SK-N-MC (cell line): ENCODE data around the gene CPNE5.

ENCODE experiments used
- EZH2 ChIP-seq: fragments of 200-600 bp; sonication (generic); IDR thresholded peaks from one replicate; pipeline ENCODE4 v1.6.1; 2017; ENCODE audit warnings: antibody characterized with exemption
- FOXP2 ChIP-seq: optimal IDR thresholded peaks from 2 replicates; pipeline ENCODE3; 2011; ENCODE audit warnings: mild to moderate bottlenecking, moderate library complexity; ENCODE audit not compliant: insufficient read depth; ENCODE audit errors: extremely low read length, control extremely low read depth
- POLR2AphosphoS5 ChIP-seq: IDR thresholded peaks from 2 replicates; pipeline ENCODE4 v1.6.1; 2012; ENCODE audit warnings: mild to moderate bottlenecking, low read depth, low read length, borderline replicate concordance

- no peak for TF ChIP-seq POLR2AphosphoS5
- TF ChIP-seq EZH2: no peak
- no peak for TF ChIP-seq FOXP2
Observed at GRCh38 chr6:36753671-36754405, 85.4 kb downstream of the CPNE5 start.
